Glutamatergic neuron (in vitro differentiated cells): ENCODE data around the gene SUGCT. TPM values are rescaled to one million over a fixed set of nuclear protein-coding genes. Genes with fewer than 3 reads are reported as not detected.

Source experiments
- DNase-seq: peaks from one replicate; pipeline ENCODE4 v3.0.0; 2022
- H3K27ac Mint-ChIP-seq: one replicate; pipeline ENCODE4 v1.8.0; 2020; ENCODE audit warnings: mild to moderate bottlenecking, mixed read lengths, inconsistent platforms; ENCODE audit not compliant: unreplicated experiment
- H3K27me3 Mint-ChIP-seq: one replicate; pipeline ENCODE4 v1.8.0; 2020; ENCODE audit warnings: mild to moderate bottlenecking, moderate library complexity, mixed read lengths, inconsistent platforms; ENCODE audit not compliant: unreplicated experiment
- H3K36me3 Mint-ChIP-seq: one replicate; pipeline ENCODE4 v1.8.0; 2020; ENCODE audit warnings: mild to moderate bottlenecking, mixed read lengths, inconsistent platforms; ENCODE audit not compliant: unreplicated experiment
- H3K4me1 Mint-ChIP-seq: one replicate; pipeline ENCODE4 v1.8.0; 2020; ENCODE audit warnings: mild to moderate bottlenecking, low read depth, mixed read lengths, inconsistent platforms; ENCODE audit not compliant: unreplicated experiment
- H3K4me3 Mint-ChIP-seq: one replicate; pipeline ENCODE4 v1.8.0; 2020; ENCODE audit warnings: mild to moderate bottlenecking, mixed read lengths, inconsistent platforms; ENCODE audit not compliant: unreplicated experiment
- H3K9me3 Mint-ChIP-seq: one replicate; pipeline ENCODE4 v1.8.0; 2020; ENCODE audit warnings: mild to moderate bottlenecking, moderate library complexity, mixed read lengths, inconsistent platforms; ENCODE audit not compliant: unreplicated experiment
- total RNA-seq: library from RNA; stranded (reverse); fragmentation: NEBNext Ultra II Directional; extraction: Animal tissue kit (Norgen Biotek cat#: 25700); gene quantifications from one replicate; pipeline ENCODE4 v1.2.1, GENCODE V29; 2021; ENCODE audit not compliant: unreplicated experiment
- TF ChIP-seq, protein P1 (sequence below): fragments of 200-600 bp; sonication (generic); IDR thresholded peaks from one replicate; pipeline ENCODE4 v1.5.0; 2021; ENCODE audit not compliant: partially characterized antibody, unreplicated experiment

Gene SUGCT
- total RNA-seq, 1 donor from 2014 or later, result 1.2 TPM

DNA sequence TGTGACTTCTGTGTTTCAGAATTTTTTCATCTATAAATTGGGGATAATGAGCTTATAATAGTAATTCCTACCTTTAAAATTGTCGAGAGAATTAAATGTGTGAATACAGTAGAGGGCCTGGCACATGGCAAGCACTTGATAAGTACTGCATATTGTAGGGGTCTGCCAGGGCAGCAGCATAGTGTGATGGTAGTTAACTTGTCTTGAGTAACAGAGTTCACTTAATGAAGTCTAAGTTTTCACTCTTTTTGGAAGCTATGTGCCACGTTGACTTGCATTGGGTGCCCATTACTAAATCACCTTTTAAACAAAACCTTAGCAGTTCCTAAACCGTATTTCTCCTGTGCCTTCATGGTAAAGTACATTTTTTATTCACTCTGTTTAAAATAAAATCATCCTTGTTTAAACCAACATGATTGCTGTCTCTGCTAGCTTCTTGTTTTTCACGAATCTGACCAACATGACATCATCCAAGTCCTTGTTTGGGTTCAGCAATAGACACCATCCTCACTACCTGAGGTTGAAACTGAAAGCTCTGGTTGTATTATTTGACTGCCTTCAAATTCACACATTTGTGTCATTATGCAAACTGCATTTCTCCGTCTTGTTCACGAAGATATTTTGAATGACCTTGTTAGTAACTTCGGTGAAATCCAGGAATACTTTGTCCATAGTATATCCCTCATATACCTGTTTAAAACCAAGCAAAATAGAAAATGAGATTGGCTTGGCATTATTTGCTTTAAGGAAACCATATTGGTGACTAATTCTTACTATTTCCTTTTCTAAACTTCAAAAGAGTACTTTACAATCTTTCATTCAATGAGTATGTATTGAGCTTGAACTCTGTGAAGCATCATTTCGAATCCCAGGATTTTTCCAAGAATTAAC is 340.2 kb downstream of the SUGCT start:
- Mint-ChIP-seq H3K27me3 (no peaks in the 10 kb centered on the region), H3K9me3 (no peaks in the 10 kb centered on the region), H3K4me3 (no peak overlapping the region), H3K27ac (no peak overlapping the region), H3K4me1 (no peaks in the 10 kb centered on the region), H3K36me3 (no peaks in the 10 kb centered on the region)
- TF ChIP-seq, protein P1, sequence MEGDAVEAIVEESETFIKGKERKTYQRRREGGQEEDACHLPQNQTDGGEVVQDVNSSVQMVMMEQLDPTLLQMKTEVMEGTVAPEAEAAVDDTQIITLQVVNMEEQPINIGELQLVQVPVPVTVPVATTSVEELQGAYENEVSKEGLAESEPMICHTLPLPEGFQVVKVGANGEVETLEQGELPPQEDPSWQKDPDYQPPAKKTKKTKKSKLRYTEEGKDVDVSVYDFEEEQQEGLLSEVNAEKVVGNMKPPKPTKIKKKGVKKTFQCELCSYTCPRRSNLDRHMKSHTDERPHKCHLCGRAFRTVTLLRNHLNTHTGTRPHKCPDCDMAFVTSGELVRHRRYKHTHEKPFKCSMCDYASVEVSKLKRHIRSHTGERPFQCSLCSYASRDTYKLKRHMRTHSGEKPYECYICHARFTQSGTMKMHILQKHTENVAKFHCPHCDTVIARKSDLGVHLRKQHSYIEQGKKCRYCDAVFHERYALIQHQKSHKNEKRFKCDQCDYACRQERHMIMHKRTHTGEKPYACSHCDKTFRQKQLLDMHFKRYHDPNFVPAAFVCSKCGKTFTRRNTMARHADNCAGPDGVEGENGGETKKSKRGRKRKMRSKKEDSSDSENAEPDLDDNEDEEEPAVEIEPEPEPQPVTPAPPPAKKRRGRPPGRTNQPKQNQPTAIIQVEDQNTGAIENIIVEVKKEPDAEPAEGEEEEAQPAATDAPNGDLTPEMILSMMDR, result no peak
- no peak for DNase-seq

DNA sequence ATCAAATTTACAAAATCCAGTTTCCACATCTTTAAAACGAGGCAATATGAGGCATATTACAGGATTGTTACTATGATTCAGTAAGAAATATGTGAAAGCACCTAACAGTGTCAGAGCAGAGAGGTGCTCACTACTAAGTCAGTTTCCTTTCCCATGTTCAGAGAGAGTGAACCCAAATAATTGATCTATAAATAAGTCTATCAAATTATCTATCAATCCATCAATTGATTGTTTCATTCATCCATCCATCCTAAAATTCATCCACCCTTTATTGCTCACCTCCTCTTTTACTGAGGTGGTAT is 340.8 kb downstream of the SUGCT start:
- no peaks in the 10 kb centered on the region for H3K27me3 Mint-ChIP-seq
- H3K9me3 Mint-ChIP-seq, result no peaks in the 10 kb centered on the region
- no peak overlapping the region for H3K4me3 Mint-ChIP-seq
- no peaks in the 10 kb centered on the region for H3K36me3 Mint-ChIP-seq
- no peak for DNase-seq
- TF ChIP-seq, protein P1, result no peak
- H3K27ac Mint-ChIP-seq, result no peak overlapping the region
- no peaks in the 10 kb centered on the region for H3K4me1 Mint-ChIP-seq

- H3K27ac Mint-ChIP-seq, result no peak overlapping the region
- TF ChIP-seq, protein P1, result no peak
Observed at GRCh38 chr7:40477094-40477493, 342.3 kb downstream of the SUGCT start.

DNA sequence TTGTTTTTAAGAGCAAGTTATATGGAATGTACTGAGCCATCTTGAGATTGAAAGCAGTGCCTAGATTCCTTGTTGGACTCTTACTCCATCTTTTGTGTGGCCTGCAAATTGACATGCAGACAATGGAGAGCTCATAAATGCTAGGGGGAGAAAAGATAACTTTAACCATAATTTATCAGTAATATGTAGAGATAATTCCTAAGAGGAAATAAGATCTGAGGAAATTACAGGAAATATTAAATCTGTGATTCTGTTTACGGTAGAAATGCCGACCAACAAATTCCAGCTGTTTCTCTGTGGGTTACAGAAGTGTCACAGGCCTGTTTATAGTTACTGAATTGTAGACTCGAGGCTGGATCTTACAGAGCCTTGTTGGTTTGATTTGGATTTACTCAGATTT is 348.0 kb downstream of the SUGCT start:
- H3K4me3 Mint-ChIP-seq, result no peak overlapping the region
- DNase-seq, result no peak
- TF ChIP-seq, protein P1, result no peak
- no peaks in the 10 kb centered on the region for H3K27me3 Mint-ChIP-seq
- no peak overlapping the region for H3K27ac Mint-ChIP-seq
- H3K36me3 Mint-ChIP-seq, result no peaks in the 10 kb centered on the region
- no peaks in the 10 kb centered on the region for H3K4me1 Mint-ChIP-seq
- no peaks in the 10 kb centered on the region for H3K9me3 Mint-ChIP-seq

More at GRCh38 chr7:40477094-40477493, 342.3 kb downstream of the SUGCT start:
- DNase-seq, result no peak
- no peaks in the 10 kb centered on the region for H3K9me3 Mint-ChIP-seq
- H3K4me3 Mint-ChIP-seq, result no peak overlapping the region
- H3K4me1 Mint-ChIP-seq, result no peaks in the 10 kb centered on the region
- H3K27me3 Mint-ChIP-seq, result no peaks in the 10 kb centered on the region
- no peaks in the 10 kb centered on the region for H3K36me3 Mint-ChIP-seq

- H3K27ac Mint-ChIP-seq, result no peak overlapping the region
- DNase-seq, result no peak
- H3K4me3 Mint-ChIP-seq, result no peak overlapping the region
- TF ChIP-seq, protein P1, result no peak
- H3K27me3 Mint-ChIP-seq, result no peaks in the 10 kb centered on the region
- no peaks in the 10 kb centered on the region for H3K9me3 Mint-ChIP-seq
- no peaks in the 10 kb centered on the region for H3K4me1 Mint-ChIP-seq
- H3K36me3 Mint-ChIP-seq, result no peaks in the 10 kb centered on the region
Observed at GRCh38 chr7:40483630-40484029, 348.8 kb downstream of the SUGCT start.
